Caco-2 (cell line): ENCODE data around the gene PRXL2A. TPM values are rescaled to one million over a fixed set of nuclear protein-coding genes. Genes with fewer than 3 reads are reported as not detected.

Source experiments
- BruUV-seq: library from RNA; stranded (reverse); fragments of 400-500 nt; replicated peaks from 2 replicates; lab custom pipeline; 2021; lab: Mats Ljungman, UMichigan
- CTCF ChIA-PET: fragments of 300-600 bp; sonication (Branson Sonifier 250); formaldehyde crosslinking; loops from one replicate; lab custom pipeline; 2022; ENCODE audit warnings: antibody characterized with exemption; lab: Charles Lee
- POLR2A ChIA-PET: fragments of 300-600 bp; sonication (Branson Sonifier 250); formaldehyde crosslinking; loops from one replicate; lab custom pipeline; 2022; ENCODE audit warnings: antibody characterized with exemption; lab: Charles Lee
- DNase-seq, 2 experiments: peaks; one replicate each; pipeline versions ENCODE4 v3.0.0 to v3.0.0-alpha.2; 2020 to 2022
- H3K27me3 ChIP-seq: replicated peaks from 2 replicates; pipeline ENCODE4 v1.6.0; 2011; ENCODE audit warnings: low read length; ENCODE audit not compliant: control insufficient read depth, insufficient read depth
- H3K36me3 ChIP-seq: 2 replicates; pipeline ENCODE4 v1.5.1; 2011; ENCODE audit warnings: low read length; ENCODE audit not compliant: control insufficient read depth, insufficient read depth
- H3K4me1 ChIP-seq: fragments of 250-450 bp; sonication (Bioruptor Pico); 2 replicates; pipeline ENCODE4 v1.5.1; 2020; ENCODE audit warnings: mild to moderate bottlenecking
- H3K4me3 ChIP-seq: 2 replicates; pipeline ENCODE4 v1.5.1; 2011; ENCODE audit warnings: low read depth, mild to moderate bottlenecking, control low read depth, low read length
- H3K9me3 ChIP-seq: fragments of 250-450 bp; sonication (Bioruptor Pico); 2 replicates; pipeline ENCODE4 v1.5.1; 2020; ENCODE audit warnings: mild to moderate bottlenecking, moderate library complexity
- H3K27ac Mint-ChIP-seq: one replicate; pipeline ENCODE4 v1.8.0; 2022; ENCODE audit warnings: mixed read lengths; ENCODE audit not compliant: unreplicated experiment
- H3K27me3 Mint-ChIP-seq: one replicate; pipeline ENCODE4 v1.8.0; 2022; ENCODE audit warnings: mixed read lengths; ENCODE audit not compliant: insufficient read depth, unreplicated experiment
- H3K36me3 Mint-ChIP-seq: one replicate; pipeline ENCODE4 v1.8.0; 2022; ENCODE audit warnings: mild to moderate bottlenecking, mixed read lengths; ENCODE audit not compliant: insufficient read depth, unreplicated experiment
- H3K4me1 Mint-ChIP-seq: one replicate; pipeline ENCODE4 v1.8.0; 2022; ENCODE audit warnings: low read depth, mixed read lengths; ENCODE audit not compliant: unreplicated experiment
- H3K4me3 Mint-ChIP-seq: one replicate; pipeline ENCODE4 v1.8.0; 2022; ENCODE audit warnings: mild to moderate bottlenecking, moderate library complexity, mixed read lengths; ENCODE audit not compliant: unreplicated experiment
- H3K9me3 Mint-ChIP-seq: one replicate; pipeline ENCODE4 v1.8.0; 2022; ENCODE audit warnings: mixed read lengths; ENCODE audit not compliant: unreplicated experiment
- intact Hi-C: fragments of 100-400 bp; cut with micrococcal nuclease; formaldehyde crosslinking; loops from one replicate; pipeline ENCODE4 v1.10.0; 2022; ENCODE audit not compliant: unreplicated experiment
- total RNA-seq: library from RNA; stranded (reverse); gene quantifications from 2 replicates; pipeline ENCODE4 v1.2.3, GENCODE V29; 2022
- TF ChIP-seq, protein P1 (sequence below), 2 experiments: fragments of 200-600 bp in 1 of 2; IDR thresholded peaks; 1 replicate in 1 of 2; 2 replicates in 1 of 2; pipeline versions ENCODE4 v1.5.1 to v1.8.0; 2011 to 2022; ENCODE audit warnings: antibody characterized with exemption in 1 of 2, control low read depth in 1 of 2, inconsistent platforms in 1 of 2, low read depth in 1 of 2, low read length in 1 of 2, mild to moderate bottlenecking in 1 of 2, moderate library complexity in 1 of 2; ENCODE audit not compliant: insufficient read depth in 1 of 2, severe bottlenecking in 1 of 2, unreplicated experiment in 1 of 2

Gene PRXL2A
- total RNA-seq, 1 experiment from 2014 or later, result 88.6 TPM

DNA sequence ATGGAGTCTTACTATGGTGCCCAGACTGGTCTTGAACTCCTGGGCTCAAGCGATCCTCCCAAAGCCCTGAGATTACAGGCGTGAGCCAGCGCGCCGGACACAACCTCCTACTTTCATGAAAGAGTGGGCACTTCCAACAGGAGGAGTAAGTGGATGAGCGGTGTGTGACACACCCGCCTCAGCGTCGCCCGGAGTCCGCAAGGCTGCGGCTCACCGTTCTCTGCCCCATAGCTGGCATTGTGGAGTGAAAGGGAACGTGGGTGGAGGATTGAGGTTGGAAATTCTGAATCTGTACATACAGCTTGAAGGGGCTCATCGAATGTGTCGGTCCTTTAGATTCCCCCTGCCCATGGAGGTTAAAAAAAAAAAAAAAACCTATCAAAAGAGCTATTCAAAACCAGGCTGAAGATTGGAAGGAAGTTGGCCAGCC is 524 bp upstream of the PRXL2A start:
- TF ChIP-seq, protein P1, sequence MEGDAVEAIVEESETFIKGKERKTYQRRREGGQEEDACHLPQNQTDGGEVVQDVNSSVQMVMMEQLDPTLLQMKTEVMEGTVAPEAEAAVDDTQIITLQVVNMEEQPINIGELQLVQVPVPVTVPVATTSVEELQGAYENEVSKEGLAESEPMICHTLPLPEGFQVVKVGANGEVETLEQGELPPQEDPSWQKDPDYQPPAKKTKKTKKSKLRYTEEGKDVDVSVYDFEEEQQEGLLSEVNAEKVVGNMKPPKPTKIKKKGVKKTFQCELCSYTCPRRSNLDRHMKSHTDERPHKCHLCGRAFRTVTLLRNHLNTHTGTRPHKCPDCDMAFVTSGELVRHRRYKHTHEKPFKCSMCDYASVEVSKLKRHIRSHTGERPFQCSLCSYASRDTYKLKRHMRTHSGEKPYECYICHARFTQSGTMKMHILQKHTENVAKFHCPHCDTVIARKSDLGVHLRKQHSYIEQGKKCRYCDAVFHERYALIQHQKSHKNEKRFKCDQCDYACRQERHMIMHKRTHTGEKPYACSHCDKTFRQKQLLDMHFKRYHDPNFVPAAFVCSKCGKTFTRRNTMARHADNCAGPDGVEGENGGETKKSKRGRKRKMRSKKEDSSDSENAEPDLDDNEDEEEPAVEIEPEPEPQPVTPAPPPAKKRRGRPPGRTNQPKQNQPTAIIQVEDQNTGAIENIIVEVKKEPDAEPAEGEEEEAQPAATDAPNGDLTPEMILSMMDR (IDR thresholded peaks at IDR 0.05; ENCODE audit: insufficient read depth in 1 of 2, low read depth in 1 of 2, low read length in 1 of 2, severe bottlenecking in 1 of 2, unreplicated experiment in 1 of 2), result no peak
- peaks cover 10% of the 10 kb centered on the region for H3K36me3 Mint-ChIP-seq
- intact Hi-C loops, result no loop called here
- no peaks in the 10 kb centered on the region for H3K9me3 Mint-ChIP-seq
- H3K9me3 ChIP-seq, result no peaks in the 10 kb centered on the region
- BruUV-seq, result TSS peak; percentile 97
- peak overlapping the region; percentile 92 for H3K4me3 ChIP-seq
- ChIA-PET POLR2A (interaction anchor here (0.6 to 1.3 kb wide), 9 partner anchors 13 to 204 kb away, joined by 3 to 13 read pairs (median 3); no protein-coding TSS in a partner anchor), CTCF (interaction anchor here (0.6 to 1.6 kb wide), 9 partner anchors 12 to 201 kb away, joined by 3 to 11 read pairs (median 6); no protein-coding TSS in a partner anchor)
- H3K4me1 Mint-ChIP-seq, result peaks cover 19% of the 10 kb centered on the region
- H3K27me3 ChIP-seq, result no peaks in the 10 kb centered on the region
- peak; percentile 49 to 57 for DNase-seq
- H3K4me3 Mint-ChIP-seq, result peak overlapping the region; percentile 95
- no peaks in the 10 kb centered on the region for H3K27me3 Mint-ChIP-seq
- no peaks in the 10 kb centered on the region; the same call in 1 of the 2 replicates for H3K36me3 ChIP-seq
- H3K27ac Mint-ChIP-seq, result peak overlapping the region; percentile 93
- peaks cover 19% of the 10 kb centered on the region; the same call in 1 of the 2 replicates for H3K4me1 ChIP-seq

DNA sequence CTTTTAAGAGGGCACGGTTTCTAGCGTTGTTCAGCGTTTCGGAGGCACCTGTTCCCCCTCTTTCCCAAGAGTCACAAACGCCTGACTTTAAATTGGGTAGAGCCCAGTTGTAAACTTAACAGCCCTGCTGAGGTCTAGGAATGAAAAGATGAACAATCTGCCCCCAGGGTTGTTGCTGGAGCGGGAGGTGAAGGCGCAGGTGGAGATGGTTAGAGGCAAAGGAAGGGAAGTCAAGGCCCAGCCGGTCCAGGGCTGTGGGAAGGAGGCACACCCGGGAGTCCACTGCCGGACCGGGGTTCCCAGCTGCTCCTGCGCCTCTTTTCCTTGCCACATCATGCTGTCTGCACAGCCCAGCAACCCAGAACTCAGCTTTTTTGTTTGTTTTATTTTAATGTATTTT is 770 bp downstream of the PRXL2A start:
- no peaks in the 10 kb centered on the region for H3K27me3 Mint-ChIP-seq
- peaks cover 31% of the 10 kb centered on the region for H3K4me1 Mint-ChIP-seq
- no peaks in the 10 kb centered on the region for H3K27me3 ChIP-seq
- no peaks in the 10 kb centered on the region for H3K9me3 ChIP-seq
- H3K36me3 ChIP-seq, result no peaks in the 10 kb centered on the region; the same call in 1 of the 2 replicates
- H3K4me3 ChIP-seq, result peak overlapping the region; percentile 92
- no peak for DNase-seq
- peaks cover 26% of the 10 kb centered on the region for H3K4me1 ChIP-seq
- H3K27ac Mint-ChIP-seq, result peak overlapping the region; percentile 93
- intact Hi-C loops, result no loop called here
- no TSS peak for BruUV-seq
- TF ChIP-seq, protein P1 (IDR thresholded peaks at IDR 0.05; ENCODE audit: insufficient read depth in 1 of 2, low read depth in 1 of 2, low read length in 1 of 2, severe bottlenecking in 1 of 2, unreplicated experiment in 1 of 2), result no peak
- ChIA-PET CTCF (no interaction called here), POLR2A (no interaction called here)
- peaks cover 15% of the 10 kb centered on the region for H3K36me3 Mint-ChIP-seq
- H3K4me3 Mint-ChIP-seq, result peak overlapping the region; percentile 95
- no peaks in the 10 kb centered on the region for H3K9me3 Mint-ChIP-seq

DNA sequence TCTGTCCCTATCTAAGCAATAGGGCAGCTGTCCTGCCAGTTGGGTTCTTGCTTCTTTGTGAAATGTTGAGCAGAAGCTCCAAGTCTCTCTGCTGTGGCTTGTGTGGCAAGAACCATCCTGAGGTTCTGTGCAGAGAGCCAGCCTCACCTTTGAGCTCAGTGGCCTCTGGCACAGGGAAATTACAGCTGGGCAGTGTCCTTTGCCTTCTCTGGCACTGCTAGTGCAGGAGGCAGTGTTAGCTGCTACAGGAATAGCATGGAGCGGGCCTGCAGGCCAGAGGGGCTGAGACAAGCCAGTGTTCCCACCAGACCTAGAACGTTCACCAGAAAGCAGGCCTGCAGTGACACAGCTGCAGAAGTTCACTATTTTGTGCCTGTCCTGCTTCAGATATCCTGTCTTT is 1.8 kb downstream of the PRXL2A start:
- no peak overlapping the region for H3K27ac Mint-ChIP-seq
- no peaks in the 10 kb centered on the region for H3K9me3 Mint-ChIP-seq
- Histone ChIP-seq H3K4me1 (peaks cover 36% of the 10 kb centered on the region), H3K36me3 (no peaks in the 10 kb centered on the region; the same call in 1 of the 2 replicates), H3K4me3 (no peak overlapping the region), H3K27me3 (no peaks in the 10 kb centered on the region), H3K9me3 (no peaks in the 10 kb centered on the region)
- peaks cover 31% of the 10 kb centered on the region for H3K4me1 Mint-ChIP-seq
- TF ChIP-seq, protein P1 (IDR thresholded peaks at IDR 0.05; ENCODE audit: insufficient read depth in 1 of 2, low read depth in 1 of 2, low read length in 1 of 2, severe bottlenecking in 1 of 2, unreplicated experiment in 1 of 2), result no peak
- BruUV-seq, result no TSS peak
- H3K27me3 Mint-ChIP-seq, result no peaks in the 10 kb centered on the region
- H3K4me3 Mint-ChIP-seq, result peak overlapping the region; percentile 95
- intact Hi-C loops, result no loop called here
- peaks cover 15% of the 10 kb centered on the region for H3K36me3 Mint-ChIP-seq
- ChIA-PET POLR2A (no interaction called here), CTCF (no interaction called here)
- no peak for DNase-seq
